NCI-H460 (cell line): ENCODE data around the gene HTRA3. TPM values are rescaled to one million over a fixed set of nuclear protein-coding genes. Genes with fewer than 3 reads are reported as not detected.
"Not testable (repeated sequence)": the region's sequence is repeated elsewhere in the genome, so short reads cannot be mapped to it uniquely, and the experiment has no call there.

Experiments
- DNase-seq: peaks from one replicate; pipeline ENCODE4 v3.0.0-alpha.2; 2016; ENCODE audit warnings: low read depth; ENCODE audit errors: extremely low read depth
- total RNA-seq: library from RNA; depleted of rRNA; stranded (reverse); fragments of >200 nt; shearing (Covaris generic); gene quantifications from 2 replicates; pipeline ENCODE4 v1.2.3, GENCODE V29; 2014

HTRA3 gene
- total RNA-seq, 1 experiment from 2014 or later, result not detected

- no peak for DNase-seq
These were observed 67.0 kb downstream of the HTRA3 start for GRCh38 chr4:8336412-8337075.

GRCh38 chr4:8338351-8338961, 68.9 kb downstream of the HTRA3 start:
- DNase-seq, result no peak

GRCh38 chr4:8340781-8341241, 71.3 kb downstream of the HTRA3 start:
- DNase-seq, result no peak

- not testable (repeated sequence) for DNase-seq
These were observed 71.7 kb downstream of the HTRA3 start for GRCh38 chr4:8341281-8341680.

- DNase-seq, result no peak
These were observed 72.1 kb downstream of the HTRA3 start for GRCh38 chr4:8341691-8342090.

GRCh38 chr4:8342651-8343261, 73.2 kb downstream of the HTRA3 start:
- DNase-seq, result no peak

- no peak for DNase-seq
These were observed 73.9 kb downstream of the HTRA3 start for GRCh38 chr4:8343262-8343966.

GRCh38 chr4:8343967-8344331, 74.4 kb downstream of the HTRA3 start:
- DNase-seq, result no peak

- no peak for DNase-seq
These were observed 74.8 kb downstream of the HTRA3 start for GRCh38 chr4:8344377-8344776.

GRCh38 chr4:8345053-8345945, 75.7 kb downstream of the HTRA3 start:
- no peak for DNase-seq

GRCh38 chr4:8345946-8346814, 76.6 kb downstream of the HTRA3 start:
- no peak for DNase-seq

- no peak for DNase-seq
These were observed 77.5 kb downstream of the HTRA3 start for GRCh38 chr4:8346838-8347605.

GRCh38 chr4:8347660-8348059, 78.1 kb downstream of the HTRA3 start:
- DNase-seq, result no peak

GRCh38 chr4:8348071-8348470, 78.5 kb downstream of the HTRA3 start:
- DNase-seq, result no peak

- DNase-seq, result not testable (repeated sequence)
These were observed 79.7 kb downstream of the HTRA3 start for GRCh38 chr4:8349236-8349635.

- no peak for DNase-seq
These were observed 80.2 kb downstream of the HTRA3 start for GRCh38 chr4:8349664-8350236.

GRCh38 chr4:8350352-8350751, 80.8 kb downstream of the HTRA3 start:
- no peak for DNase-seq

GRCh38 chr4:8350841-8351461, 81.4 kb downstream of the HTRA3 start:
- DNase-seq, result no peak
